CD14-positive monocyte (primary cell): ENCODE data around the gene CCDC188. TPM values are rescaled to one million over a fixed set of nuclear protein-coding genes. Genes with fewer than 3 reads are reported as not detected.
"Not testable (repeated sequence)": the region's sequence is repeated elsewhere in the genome, so short reads cannot be mapped to it uniquely, and the experiment has no call there.

ENCODE experiments used
- DNase-seq, 3 donors: peaks; one replicate each; pipeline ENCODE4 v3.0.0-alpha.2; 2011 to 2022
- H2AFZ ChIP-seq: 2 replicates; pipeline ENCODE4 v1.6.0; 2012; ENCODE audit warnings: mild to moderate bottlenecking, low read depth, low read length, inconsistent platforms; ENCODE audit not compliant: insufficient read depth, poor library complexity, severe bottlenecking
- H3K27ac ChIP-seq, 2 donors: 1 replicate in 1 of 2; 2 replicates in 1 of 2; pipeline ENCODE4 v1.5.1; 2012 to 2013; ENCODE audit warnings: low read length in 2 of 2, control low read depth in 1 of 2, inconsistent platforms in 1 of 2, low read depth in 1 of 2, mild to moderate bottlenecking in 1 of 2
- H3K27me3 ChIP-seq, 2 donors: one replicate each; pipeline versions ENCODE4 v1.6.0 to v1.6.1; 2011 to 2013; ENCODE audit warnings: low read length in 2 of 2; ENCODE audit not compliant: control insufficient read depth in 2 of 2, insufficient read depth in 2 of 2
- H3K36me3 ChIP-seq, 2 donors: replicated peaks in 1 of 2; 1 replicate in 1 of 2; 2 replicates in 1 of 2; pipeline versions ENCODE4 v1.5.1 to v1.6.1; 2012 to 2013; ENCODE audit warnings: low read length in 2 of 2, control low read depth in 1 of 2, inconsistent platforms in 1 of 2, mild to moderate bottlenecking in 1 of 2; ENCODE audit not compliant: insufficient read depth in 2 of 2, control insufficient read depth in 1 of 2
- H3K4me1 ChIP-seq, 2 donors: 1 replicate in 1 of 2; 2 replicates in 1 of 2; pipeline versions ENCODE4 v1.5.1 to v1.6.1; 2012 to 2013; ENCODE audit warnings: low read length in 2 of 2, control low read depth in 1 of 2, inconsistent platforms in 1 of 2, mild to moderate bottlenecking in 1 of 2, moderate library complexity in 1 of 2; ENCODE audit not compliant: insufficient read depth in 2 of 2, control insufficient read depth in 1 of 2
- H3K4me2 ChIP-seq: replicated peaks from 2 replicates; pipeline ENCODE3; 2012; ENCODE audit warnings: low read length, moderate library complexity, mild to moderate bottlenecking; ENCODE audit not compliant: poor library complexity, severe bottlenecking; ENCODE audit errors: extremely low read depth
- H3K4me3 ChIP-seq, 3 experiments: fragments of 200-600 bp in 1 of 3; sonication (generic) in 1 of 3; replicated peaks in 1 of 3; 1 replicate in 2 of 3; 2 replicates in 1 of 3; pipeline ENCODE4 v1.5.1; 2011 to 2013; ENCODE audit warnings: low read length in 3 of 3, mild to moderate bottlenecking in 3 of 3, control low read depth in 2 of 3, low read depth in 2 of 3, inconsistent platforms in 1 of 3, moderate library complexity in 1 of 3
- H3K79me2 ChIP-seq: 2 replicates; pipeline ENCODE4 v1.6.0; 2012; ENCODE audit warnings: mild to moderate bottlenecking, control low read depth, inconsistent platforms, low read length, moderate library complexity; ENCODE audit not compliant: insufficient read depth
- H3K9ac ChIP-seq: 2 replicates; pipeline ENCODE4 v1.6.0; 2017; ENCODE audit warnings: low read length, mild to moderate bottlenecking; ENCODE audit not compliant: insufficient read depth, poor library complexity, severe bottlenecking
- H3K9me3 ChIP-seq, 2 donors: replicated peaks in 1 of 2; 1 replicate in 1 of 2; 2 replicates in 1 of 2; pipeline versions ENCODE4 v1.5.1 to v1.6.1; 2012 to 2013; ENCODE audit warnings: low read length in 2 of 2, control low read depth in 1 of 2; ENCODE audit not compliant: control insufficient read depth in 1 of 2, insufficient read depth in 1 of 2
- H4K20me1 ChIP-seq: 2 replicates; pipeline ENCODE4 v1.6.0; 2012; ENCODE audit warnings: mild to moderate bottlenecking, low read length, control low read depth, moderate library complexity; ENCODE audit not compliant: insufficient read depth
- H3K27ac Mint-ChIP-seq, 7 donors: one replicate each; pipeline ENCODE4 v1.8.0; 2020; ENCODE audit warnings: mild to moderate bottlenecking in 7 of 7, mixed read lengths in 7 of 7, moderate library complexity in 6 of 7, inconsistent platforms in 2 of 7
- H3K27me3 Mint-ChIP-seq, 3 donors: one replicate each; pipeline ENCODE4 v1.8.0; 2021 to 2022; ENCODE audit warnings: low read depth in 3 of 3, mild to moderate bottlenecking in 3 of 3, mixed read lengths in 3 of 3, moderate library complexity in 3 of 3, inconsistent platforms in 1 of 3
- H3K36me3 Mint-ChIP-seq, 2 donors: one replicate each; pipeline ENCODE4 v1.8.0; 2020; ENCODE audit warnings: mixed read lengths in 2 of 2, inconsistent platforms in 1 of 2, mild to moderate bottlenecking in 1 of 2
- H3K4me1 Mint-ChIP-seq: one replicate; pipeline ENCODE4 v1.8.0; 2020; ENCODE audit warnings: mild to moderate bottlenecking, mixed read lengths
- H3K4me3 Mint-ChIP-seq, 2 donors: one replicate each; pipeline ENCODE4 v1.8.0; 2020; ENCODE audit warnings: mild to moderate bottlenecking in 2 of 2, mixed read lengths in 2 of 2, moderate library complexity in 1 of 2
- H3K9me3 Mint-ChIP-seq, 7 donors: one replicate each; pipeline ENCODE4 v1.8.0; 2020 to 2022; ENCODE audit warnings: mixed read lengths in 7 of 7, mild to moderate bottlenecking in 6 of 7, moderate library complexity in 6 of 7, inconsistent platforms in 2 of 7
- CTCF ChIP-seq: fragments of 200-600 bp; IDR thresholded peaks from one replicate; pipeline ENCODE4 v1.8.0; 2022; ENCODE audit warnings: antibody characterized with exemption, mild to moderate bottlenecking
- WGBS: methylation state at CpG from one replicate; pipeline ENCODE4 v1.1.5; 2013; ENCODE audit warnings: missing lambda C conversion rate; ENCODE audit not compliant: insufficient coverage; 5-methylcytosine and 5-hydroxymethylcytosine counted together
- intact Hi-C, 2 donors: fragments of 100-400 bp; cut with micrococcal nuclease; formaldehyde crosslinking; loops; one replicate each; pipeline versions ENCODE4 v1.15.0 to v1.15.1; 2023
- polyA plus RNA-seq, 3 donors: library from polyadenylated mRNA; depleted of rRNA in 1 of 3; unstranded in 2 of 3; stranded (reverse) in 1 of 3; fragments of 300-500 nt in 2 of 3; fragments of >200 nt in 1 of 3; fragmentation: Illumina TruSeq in 2 of 3; gene quantifications; 1 replicate in 2 of 3; 2 replicates in 1 of 3; pipeline ENCODE4 v1.2.3, GENCODE V29; 2012 to 2021

The CCDC188 gene
- polyA plus RNA-seq, 3 donors, result 0.15 TPM; not detected in 2

GRCh38 chr22:20164863-20165262 is 14.0 kb upstream of the CCDC188 start:
- H3K79me2 ChIP-seq, result no peaks in the 10 kb centered on the region
- Mint-ChIP-seq H3K4me3 (no peak overlapping the region), H3K36me3 (no peaks in the 10 kb centered on the region), H3K4me1 (no peaks in the 10 kb centered on the region), H3K9me3 (peaks cover 0 to 5% (median 2%) of the 10 kb centered on the region in 7 donors), H3K27me3 (peaks cover 0 to 8% (median 5%) of the 10 kb centered on the region in 3 donors), H3K27ac (no peak overlapping the region)
- H3K4me3 ChIP-seq, result no peak overlapping the region
- no peak overlapping the region for H3K9ac ChIP-seq
- no peaks in the 10 kb centered on the region for H3K36me3 ChIP-seq
- DNase-seq, result no peak
- H3K9me3 ChIP-seq, result no peaks in the 10 kb centered on the region
- intact Hi-C loops, result no loop called here
- H3K4me1 ChIP-seq, result no peaks in the 10 kb centered on the region
- H3K27me3 ChIP-seq, result no peaks in the 10 kb centered on the region
- no peak for TF ChIP-seq CTCF
- H4K20me1 ChIP-seq, result no peaks in the 10 kb centered on the region
- 83% methylated on average over 10 of the region's 11 CpGs for WGBS
- no peak overlapping the region for H3K4me2 ChIP-seq
- no peak overlapping the region for H2AFZ ChIP-seq
- H3K27ac ChIP-seq, result no peak overlapping the region

GRCh38 chr22:20160041-20160440 is 9.2 kb upstream of the CCDC188 start:
- Histone ChIP-seq H3K9me3 (no peaks in the 10 kb centered on the region), H2AFZ (no peak overlapping the region), H3K36me3 (no peaks in the 10 kb centered on the region), H3K79me2 (no peaks in the 10 kb centered on the region), H3K4me2 (no peak overlapping the region), H3K9ac (no peak overlapping the region), H3K4me1 (peaks cover 5 to 9% of the 10 kb centered on the region in 2 donors), H3K27me3 (no peaks in the 10 kb centered on the region), H3K27ac (no peak overlapping the region), H4K20me1 (no peaks in the 10 kb centered on the region), H3K4me3 (no peak overlapping the region)
- no peak overlapping the region for H3K4me3 Mint-ChIP-seq
- TF ChIP-seq CTCF, result no peak
- peaks cover 2 to 29% (median 12%) of the 10 kb centered on the region in 3 donors for H3K27me3 Mint-ChIP-seq
- WGBS, result 68% methylated on average over 7 of the region's 10 CpGs
- peaks cover 10% of the 10 kb centered on the region for H3K4me1 Mint-ChIP-seq
- intact Hi-C loops, result no loop called here
- peaks cover 0 to 5% (median 2%) of the 10 kb centered on the region in 7 donors for H3K9me3 Mint-ChIP-seq
- no peak for DNase-seq
- no peaks in the 10 kb centered on the region for H3K36me3 Mint-ChIP-seq
- no peak overlapping the region for H3K27ac Mint-ChIP-seq

GRCh38 chr22:20159531-20159930 is 8.7 kb upstream of the CCDC188 start:
- WGBS, result 25% methylated on average over 4 of the region's 14 CpGs
- intact Hi-C loops, result loop anchor here (5.0 kb wide), 1 partner anchor 108 kb away; the partner anchor contains the start of gene RTN4R (in 2 of the 2)

More at GRCh38 chr22:20159531-20159930, 8.7 kb upstream of the CCDC188 start:
- H3K27me3 ChIP-seq, H3K36me3 ChIP-seq, H3K4me3 ChIP-seq, H3K9me3 Mint-ChIP-seq, H4K20me1 ChIP-seq, H3K36me3 Mint-ChIP-seq, H3K9me3 ChIP-seq, H3K9ac ChIP-seq, DNase-seq, H3K27ac ChIP-seq, H3K4me1 Mint-ChIP-seq, H3K27ac Mint-ChIP-seq, H2AFZ ChIP-seq, H3K4me2 ChIP-seq, H3K79me2 ChIP-seq, H3K4me3 Mint-ChIP-seq, H3K4me1 ChIP-seq: not testable (repeated sequence)
- H3K27me3 Mint-ChIP-seq, result peaks cover 5 to 29% (median 12%) of the 10 kb centered on the region in 3 donors
